Stimulated activated CD4-positive, alpha-beta T cell treated with anti-CD3 and anti-CD28 coated beads, TNF-alpha, amount 100 ng/mL, for 24 hours (primary cell): Measurements from ENCODE around the gene VAPA.

Experiments used
- DNase-seq, 3 experiments: peaks; one replicate each; pipeline ENCODE4 v3.0.0-alpha.2; 2020; ENCODE audit warnings: low read depth in 3 of 3

VAPA gene

GRCh38 chr18:10002280-10002679 is 88.5 kb downstream of the VAPA start:
- DNase-seq = no peak

- DNase-seq = no peak
Measured at GRCh38 chr18:10003281-10003680, 89.5 kb downstream of the VAPA start.

- no peak for DNase-seq
Measured at GRCh38 chr18:10003866-10004265, 90.0 kb downstream of the VAPA start.

- no peak for DNase-seq
Measured at GRCh38 chr18:10006311-10006893, 92.6 kb downstream of the VAPA start.

- DNase-seq = no peak
Measured at GRCh38 chr18:10008006-10008647, 94.3 kb downstream of the VAPA start.
